ENCODE measurements around the gene AGAP1. TPM values are rescaled to one million over a fixed set of nuclear protein-coding genes. Genes with fewer than 3 reads are reported as not detected.

Gene AGAP1
- total RNA-seq, 2 donors from 2014 or later = 28.9 to 33.3 TPM

GRCh38 chr2:235520787-235521186 is 26.9 kb downstream of the AGAP1 start:
- intact Hi-C loops (cut with DNase I) = no loop called here
- no peak for DNase-seq (ENCODE audit: low spot score)

GRCh38 chr2:235521844-235522243 is 28.0 kb downstream of the AGAP1 start:
- intact Hi-C loops (cut with DNase I) = loop anchor here in 1 of 2 donors (1.0 kb wide), 1 partner anchor 19 kb away; no protein-coding TSS in a partner anchor
- DNase-seq (ENCODE audit: low spot score) = no peak

DNA sequence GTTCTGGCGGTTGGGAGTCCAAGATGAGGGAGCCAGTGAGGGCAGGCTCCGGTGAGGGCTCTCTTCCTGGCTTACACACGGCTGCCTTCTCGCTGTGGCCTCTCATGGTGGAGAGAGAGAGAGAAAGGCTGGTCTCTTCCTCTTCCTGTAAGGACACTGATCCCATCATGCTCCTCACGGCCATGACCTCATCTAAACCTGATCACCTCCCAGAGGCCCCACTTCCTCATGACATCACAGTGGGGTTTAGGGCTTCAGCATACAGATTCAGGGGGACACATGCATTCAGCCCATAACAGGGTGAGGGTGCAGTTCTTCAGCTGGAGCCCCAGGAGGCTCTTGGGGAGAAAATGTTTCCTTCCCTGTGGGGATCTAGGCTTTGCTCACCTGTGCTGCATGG is 29.2 kb downstream of the AGAP1 start:
- DNase-seq (ENCODE audit: low spot score) = peak; percentile 23
- intact Hi-C loops (cut with DNase I) = no loop called here

DNA sequence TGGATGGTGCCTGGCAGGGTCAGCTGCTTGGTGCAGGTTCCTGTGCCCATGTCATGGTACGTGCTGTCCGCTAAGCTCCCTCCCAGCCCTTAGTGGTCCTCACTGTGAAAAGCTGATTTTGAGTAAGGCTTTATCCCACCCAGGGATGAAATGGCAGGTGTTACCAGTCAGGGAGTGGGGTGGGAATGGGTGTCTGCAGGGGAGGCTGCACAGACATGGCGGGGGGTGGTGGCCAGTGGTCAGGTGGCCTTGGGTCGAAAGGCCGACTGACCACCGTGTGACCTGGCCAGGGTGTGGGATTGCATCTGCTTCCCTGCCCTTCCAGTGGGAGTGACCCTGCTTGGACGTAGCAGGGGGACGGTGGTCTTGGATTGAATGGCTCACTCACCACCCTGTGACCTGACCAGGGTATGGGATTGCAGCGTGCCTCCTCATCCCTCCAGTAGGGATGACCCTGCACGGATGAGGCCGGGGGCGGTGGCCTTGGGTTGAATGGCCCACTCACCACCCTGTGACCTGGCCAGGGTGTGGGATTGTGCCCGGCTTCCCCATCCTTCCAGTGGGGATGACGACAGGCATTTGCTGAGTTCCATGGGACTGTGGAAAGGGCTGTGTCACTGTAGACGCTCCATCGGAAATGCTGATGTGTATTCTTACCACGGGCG is 29.8 kb downstream of the AGAP1 start:
- peak; percentile 77 for DNase-seq (ENCODE audit: low spot score)
- intact Hi-C loops (cut with DNase I) = no loop called here

- DNase-seq (ENCODE audit: low spot score) = no peak
- intact Hi-C loops (cut with DNase I) = no loop called here
Measured at GRCh38 chr2:235526166-235526565, 32.3 kb downstream of the AGAP1 start.

GRCh38 chr2:235527806-235528469 is 34.1 kb downstream of the AGAP1 start:
- DNase-seq (ENCODE audit: low spot score) = peak; percentile 11
- intact Hi-C loops (cut with DNase I) = no loop called here

- DNase-seq (ENCODE audit: low spot score) = peak; percentile 13
- intact Hi-C loops (cut with DNase I) = loop anchor here in 1 of 2 donors (5.0 kb wide), 1 partner anchor 1447 kb away; no protein-coding TSS in a partner anchor
Measured at GRCh38 chr2:235529621-235530020, 35.8 kb downstream of the AGAP1 start.

- peak; percentile 34 for DNase-seq (ENCODE audit: low spot score)
- intact Hi-C loops (cut with DNase I) = loop anchor here in 1 of 2 donors (5.0 kb wide), 1 partner anchor 1448 kb away; no protein-coding TSS in a partner anchor
Measured at GRCh38 chr2:235530735-235531134, 36.9 kb downstream of the AGAP1 start.

DNA sequence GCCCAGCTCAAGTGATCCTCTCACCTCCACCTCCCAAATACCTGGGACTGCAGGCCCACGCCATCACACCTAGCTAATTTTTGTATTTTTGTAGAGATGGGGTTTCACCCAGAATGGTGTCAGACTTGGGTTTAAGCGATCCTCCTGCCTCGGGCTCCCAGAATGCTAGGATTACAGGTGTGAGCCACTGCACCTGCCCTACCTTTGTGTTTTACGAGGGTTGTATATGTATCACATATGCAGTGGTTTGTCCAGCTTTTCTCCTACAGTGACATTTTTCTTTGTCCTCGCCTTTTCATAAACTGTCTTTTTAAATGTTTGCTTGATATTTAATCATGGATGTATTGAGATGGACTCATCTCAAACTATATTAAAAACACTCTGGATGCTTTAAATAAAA is 38.5 kb downstream of the AGAP1 start:
- intact Hi-C loops (cut with DNase I) = loop anchor here in 1 of 2 donors (5.0 kb wide), 1 partner anchor 1450 kb away; no protein-coding TSS in a partner anchor
- DNase-seq (ENCODE audit: low spot score) = peak; percentile 29

- intact Hi-C loops (cut with DNase I) = loop anchor here in 1 of 2 donors (5.0 kb wide), 1 partner anchor 1451 kb away; no protein-coding TSS in a partner anchor
- no peak for DNase-seq (ENCODE audit: low spot score)
Measured at GRCh38 chr2:235533198-235533597, 39.4 kb downstream of the AGAP1 start.

DNA sequence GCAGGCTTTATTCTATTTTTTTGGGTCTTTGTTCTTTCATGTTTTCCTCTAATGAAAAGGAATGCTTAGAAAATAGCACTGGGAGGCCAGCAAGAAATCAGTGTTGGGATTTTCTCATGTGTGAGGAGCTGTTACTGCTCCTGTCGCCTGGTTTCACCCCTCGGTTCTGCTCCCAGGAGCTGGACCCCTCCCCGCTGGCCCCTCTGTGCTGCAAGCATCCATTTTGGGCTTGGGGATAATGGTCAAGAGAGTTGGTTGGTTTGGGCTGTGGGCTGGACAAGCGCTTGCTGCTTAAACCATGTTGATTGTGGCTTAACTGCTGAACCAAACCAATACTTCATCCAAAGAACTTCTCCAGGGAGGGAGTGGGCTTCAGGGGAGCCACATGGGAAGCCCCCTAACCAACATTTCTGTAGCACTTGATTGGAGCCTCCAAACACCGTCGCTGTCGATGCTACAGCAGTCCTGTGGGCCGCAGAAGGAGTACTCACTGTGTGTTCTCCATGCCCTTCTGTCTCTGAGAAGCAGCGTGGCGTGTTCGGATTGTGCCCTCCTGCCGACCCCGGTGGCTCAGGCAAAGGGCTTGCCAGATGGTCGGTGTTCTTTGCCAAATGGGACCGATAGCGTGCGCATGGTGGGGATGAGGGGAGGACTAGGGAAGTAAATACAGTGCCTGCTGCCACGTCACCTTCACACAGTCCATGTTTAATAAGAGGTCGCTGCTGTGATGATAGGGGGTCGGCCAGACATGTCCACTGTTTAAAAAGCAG is 40.0 kb downstream of the AGAP1 start:
- peak; percentile 75 for DNase-seq (ENCODE audit: low spot score)
- intact Hi-C loops (cut with DNase I) = loop anchor here in 1 of 2 donors (5.0 kb wide), 1 partner anchor 1452 kb away; no protein-coding TSS in a partner anchor

DNA sequence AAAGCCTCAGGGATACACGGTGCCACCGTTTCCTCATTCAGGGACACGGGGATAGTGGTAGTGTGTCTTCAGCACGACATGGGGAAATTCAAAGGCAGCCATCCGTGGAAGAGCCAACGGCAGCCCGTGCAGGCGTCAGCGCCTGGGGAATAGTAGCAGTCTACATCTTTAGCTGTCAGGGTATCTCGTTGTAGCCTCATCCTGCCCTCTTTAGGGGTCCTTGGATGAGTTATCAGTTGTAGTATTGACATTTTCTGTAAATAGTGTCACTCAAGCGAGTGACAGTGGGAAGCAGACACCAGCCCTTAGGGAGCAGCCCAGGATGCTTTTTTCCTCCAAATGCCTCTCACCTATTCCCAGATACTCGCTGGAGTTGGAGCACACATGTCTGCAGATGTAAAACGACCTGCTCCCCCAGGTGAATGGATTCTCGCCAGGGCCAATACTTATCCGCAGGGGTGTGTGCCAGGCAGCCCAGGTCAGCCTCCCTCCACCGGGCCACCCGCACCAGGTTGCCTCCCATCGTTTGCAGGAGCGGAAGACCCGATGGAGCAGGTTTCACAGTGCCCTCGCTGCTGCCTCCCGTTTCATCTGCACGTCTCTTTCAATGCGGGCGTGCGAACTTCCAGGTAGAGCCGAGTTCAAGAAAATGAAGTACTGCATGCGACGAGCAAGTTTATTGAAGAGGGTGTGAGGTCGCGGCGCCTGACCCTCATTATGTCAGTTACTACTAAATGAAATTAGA is 41.0 kb downstream of the AGAP1 start:
- intact Hi-C loops (cut with DNase I) = loop anchor here in 1 of 2 donors (5.0 kb wide), 1 partner anchor 1453 kb away; no protein-coding TSS in a partner anchor
- DNase-seq (ENCODE audit: low spot score) = peak; percentile 68

DNA sequence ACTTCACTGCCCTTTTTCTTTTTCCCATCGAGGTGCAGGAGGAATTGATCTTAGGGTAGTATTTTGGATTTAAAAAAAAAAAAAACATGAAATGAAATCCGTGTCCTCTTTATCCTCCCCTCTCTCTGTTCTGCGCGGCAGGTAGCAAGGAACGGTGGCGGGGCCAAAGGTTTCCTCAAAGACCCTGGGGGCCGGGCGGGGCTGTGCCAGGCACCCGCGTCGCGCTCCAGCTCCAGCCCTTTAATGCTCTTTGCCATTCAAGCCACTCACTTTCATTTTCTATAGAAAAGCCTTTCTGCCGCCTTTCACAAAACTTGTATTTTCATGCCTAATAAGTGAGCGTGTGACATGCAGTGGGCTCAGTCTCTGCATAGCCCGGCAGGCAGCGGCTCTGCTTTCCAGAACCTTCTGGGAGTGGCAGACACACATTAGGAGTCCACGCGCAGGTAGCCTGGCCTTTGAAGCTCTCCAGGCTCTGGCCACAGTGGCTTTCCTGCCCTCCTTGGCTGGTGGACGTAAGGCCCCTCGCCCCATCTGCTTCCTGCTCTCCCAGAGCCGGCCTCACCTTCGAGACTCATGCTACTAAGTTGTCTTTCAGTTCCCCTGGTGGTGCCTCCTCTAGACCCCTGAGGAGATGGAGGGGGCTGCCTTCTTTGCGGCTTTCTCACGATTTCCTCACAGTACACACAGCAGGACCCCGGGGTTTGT is 41.7 kb downstream of the AGAP1 start:
- intact Hi-C loops (cut with DNase I) = no loop called here
- DNase-seq (ENCODE audit: low spot score) = peak; percentile 69

GRCh38 chr2:235536711-235537110 is 42.9 kb downstream of the AGAP1 start:
- intact Hi-C loops (cut with DNase I) = no loop called here
- DNase-seq (ENCODE audit: low spot score) = peak; percentile 49

- peak; percentile 49 for DNase-seq (ENCODE audit: low spot score)
- intact Hi-C loops (cut with DNase I) = no loop called here
Measured at GRCh38 chr2:235537186-235537585, 43.3 kb downstream of the AGAP1 start.

DNA sequence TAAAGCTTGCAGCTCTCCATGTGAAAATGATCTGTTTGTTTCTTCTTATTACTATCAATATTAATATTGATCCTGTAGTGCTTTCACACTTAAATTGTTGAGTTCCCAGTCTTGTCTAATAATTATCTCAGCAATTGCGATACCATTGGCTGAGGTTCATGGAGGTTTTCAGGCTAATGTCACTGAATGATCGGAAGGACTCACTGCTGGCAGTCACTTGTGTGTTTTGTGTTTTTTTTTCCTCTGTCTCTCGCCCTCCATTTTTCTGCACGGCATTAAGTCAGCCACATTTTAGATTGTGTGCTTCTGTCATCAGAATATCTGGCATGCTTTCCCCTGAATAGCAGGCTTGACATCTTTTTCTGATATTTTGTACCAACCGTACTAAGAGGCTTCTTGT is 43.7 kb downstream of the AGAP1 start:
- intact Hi-C loops (cut with DNase I) = no loop called here
- DNase-seq (ENCODE audit: low spot score) = no peak

GRCh38 chr2:235538144-235538639 is 44.3 kb downstream of the AGAP1 start:
- intact Hi-C loops (cut with DNase I) = no loop called here

DNA sequence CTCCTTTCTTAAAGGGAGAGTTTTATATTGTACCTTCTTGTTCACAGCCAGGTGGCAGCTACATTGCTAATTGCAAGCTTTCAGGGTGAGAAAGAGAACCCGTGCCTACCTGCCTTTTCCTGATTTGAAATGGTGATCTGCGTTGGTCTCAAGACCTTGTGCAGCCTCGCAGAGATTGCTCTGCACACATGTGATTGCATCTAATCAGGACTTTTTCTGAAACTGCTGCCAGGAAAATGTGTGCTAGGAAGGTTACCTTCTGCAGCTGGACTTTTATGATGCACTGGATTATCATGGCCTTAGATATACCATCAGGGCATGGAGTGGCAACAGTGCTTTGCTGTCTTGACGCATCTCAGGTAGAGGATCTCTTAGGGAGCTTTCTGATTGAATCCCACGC is 45.1 kb downstream of the AGAP1 start:
- intact Hi-C loops (cut with DNase I) = no loop called here
- no peak for DNase-seq (ENCODE audit: low spot score)

More at GRCh38 chr2:235538144-235538639, 44.3 kb downstream of the AGAP1 start:
- DNase-seq (ENCODE audit: low spot score) = no peak
